H1 (cell line): ENCODE results near the gene GLT8D2. TPM values are rescaled to one million over a fixed set of nuclear protein-coding genes. Genes with fewer than 3 reads are reported as not detected.

Experiments used
- CTCF ChIA-PET: fragments of 300-600 bp; sonication (Branson Sonifier 250); formaldehyde crosslinking; loops from one replicate; lab custom pipeline; 2021; ENCODE audit not compliant: partially characterized antibody; lab: Charles Lee
- POLR2A ChIA-PET: fragments of 300-600 bp; sonication (Branson Sonifier 250); formaldehyde crosslinking; loops from one replicate; lab custom pipeline; 2021; ENCODE audit warnings: inconsistent platforms; ENCODE audit not compliant: partially characterized antibody; lab: Charles Lee
- DNase-seq, 2 experiments: peaks; one replicate each; pipeline versions ENCODE4 v3.0.0 to v3.0.0-alpha.2; 2010 to 2022; ENCODE audit warnings: low spot score in 2 of 2, low read depth in 1 of 2, mixed read lengths in 1 of 2
- FAIRE-seq: peaks from 2 replicates; lab custom pipeline; 2011; peaks lifted over from hg19 to GRCh38; lab: Jason Lieb, UNC
- H2AFZ ChIP-seq: 2 replicates; pipeline ENCODE4 v1.8.1; 2012; ENCODE audit warnings: low read length, inconsistent platforms
- H2AK5ac ChIP-seq: 2 replicates; pipeline ENCODE4 v1.6.1; 2013; ENCODE audit warnings: low read depth, low read length
- H2BK120ac ChIP-seq: replicated peaks from 2 replicates; pipeline ENCODE3; 2013; ENCODE audit warnings: low read depth, low read length, inconsistent platforms
- H2BK12ac ChIP-seq: 2 replicates; pipeline ENCODE4 v1.6.1; 2013; ENCODE audit warnings: low read depth, low read length
- H2BK15ac ChIP-seq: 2 replicates; pipeline ENCODE4 v1.6.1; 2013; ENCODE audit warnings: low read length
- H2BK20ac ChIP-seq: 2 replicates; pipeline ENCODE4 v1.6.1; 2013; ENCODE audit warnings: low read length
- H2BK5ac ChIP-seq: 2 replicates; pipeline ENCODE4 v1.6.1; 2013; ENCODE audit warnings: low read depth, low read length
- H3K14ac ChIP-seq: 2 replicates; pipeline ENCODE4 v1.6.1; 2013; ENCODE audit warnings: inconsistent platforms; ENCODE audit not compliant: insufficient read length
- H3K18ac ChIP-seq: 2 replicates; pipeline ENCODE4 v1.6.1; 2013; ENCODE audit warnings: low read length; ENCODE audit errors: extremely low read depth
- H3K23ac ChIP-seq: 2 replicates; pipeline ENCODE4 v1.6.1; 2013; ENCODE audit warnings: inconsistent platforms; ENCODE audit not compliant: insufficient read length
- H3K23me2 ChIP-seq: 2 replicates; pipeline ENCODE4 v1.6.1; 2013; ENCODE audit warnings: low read depth, low read length
- H3K27ac ChIP-seq: 2 replicates; pipeline ENCODE4 v1.6.1; 2011; ENCODE audit warnings: low read depth, low read length, inconsistent platforms
- H3K27me3 ChIP-seq, 4 experiments: replicated peaks in 1 of 4; 1 replicate in 1 of 4; 2 replicates in 3 of 4; pipeline versions ENCODE4 v1.6.1 to v1.8.1; 2011 to 2013; ENCODE audit warnings: low read length in 3 of 4, mild to moderate bottlenecking in 3 of 4, inconsistent platforms in 2 of 4, mixed read lengths in 2 of 4, moderate library complexity in 1 of 4; ENCODE audit not compliant: control insufficient read depth in 3 of 4, insufficient read depth in 3 of 4; ENCODE audit errors: extremely low read depth in 1 of 4
- H3K36me3 ChIP-seq, 4 experiments: 2 replicates each; pipeline versions ENCODE4 v1.6.1 to v1.8.1; 2011 to 2013; ENCODE audit warnings: mild to moderate bottlenecking in 4 of 4, low read length in 3 of 4, moderate library complexity in 2 of 4, control low read depth in 1 of 4, inconsistent platforms in 1 of 4; ENCODE audit not compliant: insufficient read depth in 4 of 4, control insufficient read depth in 2 of 4
- H3K4ac ChIP-seq: replicated peaks from 2 replicates; pipeline ENCODE3; 2013; ENCODE audit warnings: low read length, low read depth, mixed read lengths, inconsistent platforms; ENCODE audit not compliant: insufficient read length
- H3K4me1 ChIP-seq, 4 experiments: replicated peaks in 1 of 4; 1 replicate in 1 of 4; 2 replicates in 3 of 4; pipeline versions ENCODE4 v1.6.1 to v1.8.1; 2011 to 2013; ENCODE audit warnings: low read length in 3 of 4, inconsistent platforms in 2 of 4, mixed read lengths in 1 of 4; ENCODE audit not compliant: insufficient read depth in 4 of 4, control insufficient read depth in 3 of 4
- H3K4me2 ChIP-seq, 2 experiments: 2 replicates each; pipeline versions ENCODE4 v1.6.1 to v1.8.1; 2011 to 2013; ENCODE audit warnings: low read depth in 2 of 2, low read length in 2 of 2, control low read depth in 1 of 2, inconsistent platforms in 1 of 2, mild to moderate bottlenecking in 1 of 2; ENCODE audit not compliant: insufficient read depth in 1 of 2
- H3K4me3 ChIP-seq, 4 experiments: fragments of 200-600, 300-600 bp in 1 of 4; sonication (generic), shearing (Covaris generic), sonication (Bioruptor Twin) in 1 of 4; 2 replicates each; pipeline versions ENCODE4 v1.5.1 to v1.8.1; 2011 to 2016; ENCODE audit warnings: low read length in 4 of 4, low read depth in 3 of 4, control low read depth in 2 of 4, inconsistent platforms in 2 of 4, mild to moderate bottlenecking in 2 of 4, mixed read lengths in 1 of 4, moderate library complexity in 1 of 4; ENCODE audit not compliant: insufficient read depth in 2 of 4; ENCODE audit errors: extremely low read depth in 1 of 4
- H3K56ac ChIP-seq: replicated peaks from 2 replicates; pipeline ENCODE3; 2013; ENCODE audit warnings: low read depth, mild to moderate bottlenecking, mixed read lengths, low read length, inconsistent platforms; ENCODE audit not compliant: insufficient read length
- H3K79me1 ChIP-seq: 2 replicates; pipeline ENCODE4 v1.6.1; 2013; ENCODE audit warnings: low read depth, low read length, control low read depth
- H3K79me2 ChIP-seq, 2 experiments: 2 replicates each; pipeline versions ENCODE4 v1.6.1 to v1.8.1; 2012 to 2013; ENCODE audit warnings: low read length in 2 of 2, mild to moderate bottlenecking in 2 of 2, inconsistent platforms in 1 of 2; ENCODE audit not compliant: insufficient read depth in 2 of 2, control insufficient read depth in 1 of 2
- H3K9ac ChIP-seq, 4 experiments: replicated peaks in 1 of 4; 1 replicate in 1 of 4; 2 replicates in 3 of 4; pipeline versions ENCODE4 v1.6.1 to v1.8.1; 2011 to 2013; ENCODE audit warnings: low read depth in 3 of 4, low read length in 3 of 4, control low read depth in 2 of 4, mild to moderate bottlenecking in 2 of 4, moderate library complexity in 2 of 4, inconsistent platforms in 1 of 4; ENCODE audit errors: extremely low read depth in 1 of 4
- H3K9me3 ChIP-seq, 2 experiments: 2 replicates each; pipeline versions ENCODE4 v1.6.1 to v1.8.1; 2012 to 2013; ENCODE audit warnings: mild to moderate bottlenecking in 2 of 2, moderate library complexity in 2 of 2, control low read depth in 1 of 2, inconsistent platforms in 1 of 2, low read depth in 1 of 2, low read length in 1 of 2, mixed read lengths in 1 of 2; ENCODE audit not compliant: insufficient read depth in 2 of 2
- H4K20me1 ChIP-seq, 2 experiments: replicated peaks in 1 of 2; 2 replicates each; pipeline versions ENCODE3 to v1.8.1; 2011 to 2013; ENCODE audit warnings: inconsistent platforms in 2 of 2, low read length in 2 of 2, mild to moderate bottlenecking in 1 of 2; ENCODE audit not compliant: insufficient read depth in 2 of 2, control insufficient read depth in 1 of 2
- H4K5ac ChIP-seq: 2 replicates; pipeline ENCODE4 v1.6.1; 2013; ENCODE audit warnings: low read length, low read depth, mixed read lengths, inconsistent platforms; ENCODE audit not compliant: insufficient read length
- H4K8ac ChIP-seq: 2 replicates; pipeline ENCODE4 v1.8.0; 2013; ENCODE audit warnings: mild to moderate bottlenecking, moderate library complexity, low read length, inconsistent platforms; ENCODE audit not compliant: insufficient read depth; ENCODE audit errors: extremely low read depth
- H4K91ac ChIP-seq: replicated peaks from 2 replicates; pipeline ENCODE3; 2013; ENCODE audit warnings: low read length, mixed read lengths, inconsistent platforms; ENCODE audit not compliant: insufficient read length
- BACH1 ChIP-seq: IDR thresholded peaks from 2 replicates; pipeline ENCODE4 v1.6.1; 2012; ENCODE audit warnings: low read length, improper control_type of control experiment
- CBX8 ChIP-seq: fragments of 300-800, 300-1000 bp; sonication (generic); IDR thresholded peaks from 2 replicates; pipeline ENCODE4 v1.7.1; 2016; ENCODE audit warnings: low read depth, low read length, borderline replicate concordance
- E2F6 ChIP-seq: IDR thresholded peaks from 2 replicates; pipeline ENCODE4 v1.6.1; 2012; ENCODE audit warnings: inconsistent platforms
- KDM5A ChIP-seq: fragments of 200-600 bp; IDR thresholded peaks from 2 replicates; pipeline ENCODE4 v1.7.1; 2012; ENCODE audit warnings: mild to moderate bottlenecking, low read length, inconsistent platforms, mixed read lengths
- MAX ChIP-seq: IDR thresholded peaks from 2 replicates; pipeline ENCODE4 v1.6.1; 2012; ENCODE audit warnings: inconsistent platforms
- WGBS, 2 experiments: shearing (Covaris generic) in 1 of 2; methylation state at CpG; one replicate each; pipeline versions ENCODE4 v1.1.6 to v1.1.7; 2013 to 2015; ENCODE audit warnings: low lambda C conversion rate in 2 of 2, mixed read lengths in 2 of 2, inconsistent platforms in 1 of 2, low coverage in 1 of 2, missing lambda C conversion rate in 1 of 2; ENCODE audit not compliant: insufficient replicate concordance in 2 of 2, insufficient coverage in 1 of 2, insufficient read length in 1 of 2; ENCODE audit errors: extremely low coverage in 1 of 2, missing lambda C conversion rate in 1 of 2; 5-methylcytosine and 5-hydroxymethylcytosine counted together
- polyA plus RNA-seq, 7 experiments: library from polyadenylated mRNA; depleted of rRNA in 3 of 7; stranded (reverse) in 5 of 7; unstranded in 2 of 7; fragments of >200 nt in 5 of 7; fragments of 200-250 nt in 2 of 7; gene quantifications; 1 replicate in 5 of 7; 2 replicates in 1 of 7; 4 replicates in 1 of 7; pipeline versions ENCODE4 v1.2.1 to v1.2.3, GENCODE V29; 2011 to 2013; ENCODE audit warnings: missing spikeins in 2 of 7, mixed read lengths in 2 of 7
- total RNA-seq: library from RNA; stranded (reverse); fragmentation: NEBNext Ultra II Directional; extraction: Animal tissue kit (Norgen Biotek cat#: 25700); gene quantifications from 2 replicates; pipeline ENCODE4 v1.2.1, GENCODE V29; 2021

Gene GLT8D2
- total and polyA plus RNA-seq, 2 of the 8 experiments (the other 6 are each of a cell fraction or from before 2014, with no cell fraction given): 6.8 to 9.8 TPM

DNA sequence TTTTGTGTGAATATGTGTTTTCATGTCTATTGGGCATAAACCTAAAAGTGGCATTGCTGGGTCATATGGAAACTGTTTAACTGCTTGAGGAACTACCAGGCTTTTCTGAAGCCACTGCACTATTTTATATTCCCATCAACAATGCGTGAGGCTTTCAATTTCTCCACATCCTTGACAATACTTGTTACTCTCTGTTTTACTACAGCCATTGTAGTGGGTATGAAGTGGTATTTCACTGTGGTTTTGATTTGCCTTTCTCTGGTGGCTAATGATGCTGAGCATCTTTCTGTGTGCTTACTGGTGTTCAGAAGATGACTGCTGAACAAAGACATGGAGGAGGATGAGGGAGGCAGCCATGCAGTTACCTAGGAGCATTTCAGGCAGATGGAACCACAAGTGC, 97.5 kb downstream of the GLT8D2 start:
- TF ChIP-seq BACH1: no peak
- TF ChIP-seq CBX8: no peak
- TF ChIP-seq E2F6: no peak
- TF ChIP-seq KDM5A: no peak
- TF ChIP-seq MAX: no peak
- 92% methylated on average over 1 of the region's 1 CpG; no CpG with 5 or more reads in 1 of the 2 experiments for WGBS, 2 experiments

More for the DNA sequence above, 97.5 kb downstream of the GLT8D2 start:
- Histone ChIP-seq H2AK5ac (no peak overlapping the region), H3K18ac (no peak overlapping the region), H2AFZ (no peak overlapping the region), H4K8ac (no peak overlapping the region), H3K27me3 (no peaks in the 10 kb centered on the region), H4K20me1 (peaks cover 0 to 10% of the 10 kb centered on the region in 2 experiments), H3K23ac (no peak overlapping the region), H3K4me2 (no peak overlapping the region), H3K56ac (no peak overlapping the region), H3K4ac (no peak overlapping the region), H3K14ac (no peak overlapping the region), H3K36me3 (peaks cover 3 to 70% (median 36%) of the 10 kb centered on the region in 4 experiments), H4K91ac (no peak overlapping the region), H2BK5ac (no peak overlapping the region), H3K79me2 (peaks cover 9 to 32% of the 10 kb centered on the region in 2 experiments), H4K5ac (no peak overlapping the region), H3K27ac (no peak overlapping the region), H2BK15ac (no peak overlapping the region), H2BK12ac (no peak overlapping the region), H3K4me1 (peaks cover 0 to 7% (median 2%) of the 10 kb centered on the region in 4 experiments; a peak in 3 of 7 replicates), H3K79me1 (0 out of 2 replicates have a peak, but pooled peaks cover 2% of the 10 kb centered on the region), H3K9ac (no peak overlapping the region), H3K23me2 (peaks cover 7% of the 10 kb centered on the region), H2BK120ac (no peak overlapping the region), H2BK20ac (no peak overlapping the region), H3K4me3 (no peak overlapping the region), H3K9me3 (no peaks in the 10 kb centered on the region)
- ChIA-PET POLR2A (interaction anchor here (0.9 to 8.7 kb wide), 7 partner anchors 8 to 68 kb away, joined by 3 to 141 read pairs (median 5); partner anchors contain the start of genes HSP90B1 and TDG), CTCF (no interaction called here)
- no peak for FAIRE-seq
- DNase-seq: no peak
